Heart left ventricle (tissue), 13 donors: ENCODE data around the gene STRBP.

Source experiments
- CTCF ChIP-seq, 12 donors: fragments of 200-600 bp; sonication (generic) in 4 of 12; IDR thresholded peaks; one replicate each; pipeline versions ENCODE4 v1.5.0 to v1.8.0; 2018 to 2022; ENCODE audit warnings: antibody characterized with exemption in 12 of 12, mild to moderate bottlenecking in 5 of 12
- POLR2A ChIP-seq, 2 donors: fragments of 450-650 bp; IDR thresholded peaks; one replicate each; pipeline ENCODE4 v1.6.1; 2017; ENCODE audit warnings: antibody characterized with exemption in 2 of 2, mild to moderate bottlenecking in 2 of 2, moderate library complexity in 2 of 2
- donor health status: ischemic (EF 13 %, LVEDD 7.1; RV severe dilation, severe dysfunction).
- donor health status: DM: no; HTN: yes; CAD: no.
- donor health status: DM: no; HTN: no; CAD: no.
- donor health status: ischemic (EF 25% LVEDD 6.9; RV normal size, moderate dysfunction).
- donor health status: ischemic (EF 25% LVEDD 5.7; RV mildly dilated, moderate dysfunction).
- donor health status: ischemic (EF 35%, LVEDD 5.7; RV mildly dilated, moderate dysfunction).
- donor health status: nonischemic (EF 11% LVEDD 7.7; RV severe dilation, severe dysfunction).
- donor health status: DM: yes; HTN: yes; CAD: no.
- donor health status: PGD.
- donor health status: ischemic (EF 29% LVEDD 5.4; RV normal size, mild dysfunction).
- donor health status: nonischemic (EF 23%, LVEDD 6.1; RV moderate dilation, normal function).

GRCh38 chr9:123116036-123116435 is 152.3 kb downstream of the STRBP start:
- TF ChIP-seq CTCF (IDR thresholded peaks at IDR 0.05) (no peak), POLR2A (IDR thresholded peaks at IDR 0.05) (no peak)
